Cardiac septum (tissue), 1 donor: ENCODE data around the gene TAS2R41. TPM values are rescaled to one million over a fixed set of nuclear protein-coding genes. Genes with fewer than 3 reads are reported as not detected.

ENCODE experiments used
- DNase-seq: peaks from one replicate; pipeline ENCODE4 v3.0.0-alpha.2; 2020; ENCODE audit warnings: low spot score
- intact Hi-C: fragments of 100-400 bp; cut with DNase I; formaldehyde crosslinking; loops from one replicate; pipeline ENCODE4 v1.14.0; 2022
- total RNA-seq: library from RNA; stranded (reverse); fragmentation: NEBNext Ultra II Directional; extraction: Animal tissue kit (Norgen Biotek cat#: 25700); gene quantifications from one replicate; pipeline ENCODE4 v1.2.1, GENCODE V29; 2021
- donor health status: DM: no; HTN: no; CAD: no.

Gene TAS2R41
- total RNA-seq, 1 donor from 2014 or later: not detected

DNA sequence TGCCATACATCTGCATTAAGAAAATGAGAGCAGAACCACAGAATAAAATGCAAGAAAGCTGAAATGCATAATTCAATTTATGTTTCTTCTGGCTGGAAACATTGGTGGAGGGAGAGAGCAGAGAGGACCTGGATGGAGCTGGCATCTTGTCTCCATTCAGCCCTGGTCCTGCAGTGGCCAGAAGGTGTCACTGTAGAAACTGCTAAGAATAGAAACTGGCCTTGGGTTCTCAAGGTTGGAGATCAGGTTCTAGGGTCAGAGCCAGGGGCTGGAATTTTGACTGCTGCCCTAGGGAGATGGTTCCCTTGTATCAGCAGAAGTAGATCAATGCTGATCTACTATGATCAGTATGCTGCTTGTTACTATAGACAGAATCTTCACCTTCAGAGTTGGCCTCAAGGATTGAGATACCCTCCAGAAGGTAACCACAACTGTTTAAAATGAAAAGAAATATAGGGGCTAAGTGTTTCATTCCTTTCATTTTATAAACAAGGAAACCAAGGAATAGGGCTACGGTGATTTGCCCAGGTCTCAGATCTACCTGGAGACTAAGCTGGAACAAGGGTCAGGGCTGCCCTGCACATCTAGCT is 13.1 kb downstream of the TAS2R41 start:
- intact Hi-C loops: no loop called here
- DNase-seq: no peak

DNA sequence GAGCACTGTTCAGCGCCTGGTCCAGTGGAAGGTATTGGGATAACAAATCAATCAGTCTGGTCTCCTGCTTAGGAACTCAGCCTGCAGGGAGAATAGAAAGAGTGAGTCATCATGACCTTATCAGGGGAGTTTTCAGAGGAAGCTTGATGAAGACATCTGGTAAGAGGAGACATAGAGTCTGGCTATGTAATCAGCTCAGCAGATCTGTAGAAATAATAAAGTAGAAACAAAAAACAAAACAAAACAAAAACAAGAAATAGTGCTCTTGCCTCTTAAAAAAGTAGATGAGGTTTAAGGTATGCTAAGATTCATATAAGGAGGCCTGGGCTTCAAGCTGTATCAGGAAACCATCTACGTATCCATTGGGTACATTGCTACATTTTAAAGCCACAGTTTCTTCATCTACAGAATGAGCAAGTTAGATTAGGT is 14.4 kb downstream of the TAS2R41 start:
- intact Hi-C loops: no loop called here
- DNase-seq: no peak

DNA sequence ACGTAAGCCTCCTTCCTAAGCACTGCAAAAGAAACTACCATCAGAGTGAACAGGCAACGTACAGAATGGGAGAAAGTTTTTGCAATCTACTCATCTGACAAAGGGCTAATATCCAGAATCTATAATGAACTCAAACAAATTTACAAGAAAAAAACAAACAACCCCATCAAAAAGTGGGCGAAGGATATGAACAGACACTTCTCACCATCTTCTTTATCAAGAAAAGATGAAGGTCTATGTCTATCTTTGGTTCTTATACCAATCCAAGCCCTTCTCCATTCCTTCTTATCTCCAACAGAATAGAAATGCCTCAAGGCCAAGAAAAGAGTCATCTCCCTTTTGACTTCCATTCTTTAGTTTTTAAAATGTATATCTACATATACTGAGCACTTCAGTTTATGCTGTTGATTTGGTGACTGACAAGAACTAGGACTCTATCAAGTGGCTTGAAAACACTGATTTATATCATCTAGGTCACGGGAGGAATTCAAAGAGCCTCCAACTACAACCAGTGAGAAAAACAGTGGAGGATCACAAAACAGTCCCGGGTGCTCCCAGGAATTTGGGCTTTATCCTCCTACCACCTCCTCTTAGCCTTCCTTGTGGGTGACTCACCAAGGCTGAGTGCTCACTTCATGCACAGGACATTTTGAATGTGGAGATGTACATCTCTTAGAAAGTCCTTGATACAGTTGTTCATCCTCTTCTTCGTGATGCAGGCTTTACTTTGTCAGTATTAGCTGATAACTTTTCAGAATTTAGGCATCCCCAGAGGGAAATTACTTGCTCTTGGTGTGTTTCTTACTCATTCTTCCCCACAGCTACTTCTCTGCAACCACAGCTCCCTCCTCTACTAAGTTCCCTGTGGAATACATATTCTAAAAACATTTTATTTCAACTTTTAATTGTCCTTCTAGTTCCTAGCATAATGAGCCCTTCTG is 15.4 kb downstream of the TAS2R41 start:
- intact Hi-C loops: no loop called here
- DNase-seq: no peak

DNA sequence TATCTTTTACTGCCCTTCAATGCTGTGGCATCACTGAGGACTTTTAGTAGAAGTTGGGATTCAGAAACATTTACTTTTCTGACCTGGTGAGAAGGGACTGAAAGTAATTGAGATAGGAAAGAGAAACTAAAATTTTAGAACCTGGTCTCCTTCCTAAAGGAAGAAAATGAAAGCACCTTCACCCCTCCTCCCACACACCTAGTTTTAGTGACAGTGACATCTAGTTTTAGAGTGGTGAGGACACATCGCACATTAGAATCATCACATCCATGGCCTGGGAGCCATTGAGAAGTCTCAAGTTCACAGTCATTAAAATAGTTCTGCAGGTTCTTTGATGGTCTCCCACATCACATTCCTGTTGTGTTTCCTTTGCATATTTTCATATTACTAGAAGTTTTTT is 16.1 kb downstream of the TAS2R41 start:
- no peak for DNase-seq
- intact Hi-C loops: no loop called here

GRCh38 chr7:143494622-143495021 is 16.9 kb downstream of the TAS2R41 start:
- intact Hi-C loops: no loop called here
- DNase-seq: no peak

DNA sequence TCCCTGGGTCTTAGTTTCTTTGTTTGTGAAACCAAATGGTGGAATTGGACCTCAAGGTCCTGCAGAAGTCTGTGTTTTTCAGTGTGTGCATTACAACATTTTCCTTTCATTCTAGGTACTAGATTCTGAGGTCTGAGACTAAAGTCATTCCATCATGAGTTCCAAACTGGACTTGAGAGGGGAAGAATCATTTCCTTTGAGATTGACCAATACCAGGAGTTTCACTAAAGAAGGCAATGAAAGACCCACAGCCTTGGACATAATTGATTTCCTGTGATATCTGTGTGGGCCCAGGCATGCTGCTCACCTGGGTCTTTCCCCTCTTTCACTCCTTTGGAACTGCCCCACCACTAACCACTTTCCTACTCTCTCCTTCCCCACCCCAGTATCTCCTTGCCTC is 18.2 kb downstream of the TAS2R41 start:
- no peak for DNase-seq
- intact Hi-C loops: no loop called here

DNA sequence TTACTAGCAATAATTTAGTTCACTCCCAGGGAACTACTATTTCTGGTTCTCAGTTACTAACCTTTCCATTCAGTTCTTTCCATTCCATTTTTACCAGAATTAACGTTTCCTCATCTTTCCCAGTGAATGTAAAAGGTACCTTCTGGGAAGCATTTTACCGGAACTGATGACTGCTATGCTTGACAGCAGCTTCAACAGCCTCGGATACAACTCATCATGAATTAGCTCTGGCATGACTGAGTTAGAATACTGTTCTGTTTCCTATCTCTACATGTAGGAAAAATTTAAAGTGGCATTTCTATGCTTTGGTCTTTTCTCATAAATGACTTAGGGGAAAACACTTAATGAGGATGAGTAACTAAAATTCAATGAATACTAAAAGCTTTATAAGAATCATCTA is 18.6 kb downstream of the TAS2R41 start:
- no peak for DNase-seq
- intact Hi-C loops: no loop called here

DNA sequence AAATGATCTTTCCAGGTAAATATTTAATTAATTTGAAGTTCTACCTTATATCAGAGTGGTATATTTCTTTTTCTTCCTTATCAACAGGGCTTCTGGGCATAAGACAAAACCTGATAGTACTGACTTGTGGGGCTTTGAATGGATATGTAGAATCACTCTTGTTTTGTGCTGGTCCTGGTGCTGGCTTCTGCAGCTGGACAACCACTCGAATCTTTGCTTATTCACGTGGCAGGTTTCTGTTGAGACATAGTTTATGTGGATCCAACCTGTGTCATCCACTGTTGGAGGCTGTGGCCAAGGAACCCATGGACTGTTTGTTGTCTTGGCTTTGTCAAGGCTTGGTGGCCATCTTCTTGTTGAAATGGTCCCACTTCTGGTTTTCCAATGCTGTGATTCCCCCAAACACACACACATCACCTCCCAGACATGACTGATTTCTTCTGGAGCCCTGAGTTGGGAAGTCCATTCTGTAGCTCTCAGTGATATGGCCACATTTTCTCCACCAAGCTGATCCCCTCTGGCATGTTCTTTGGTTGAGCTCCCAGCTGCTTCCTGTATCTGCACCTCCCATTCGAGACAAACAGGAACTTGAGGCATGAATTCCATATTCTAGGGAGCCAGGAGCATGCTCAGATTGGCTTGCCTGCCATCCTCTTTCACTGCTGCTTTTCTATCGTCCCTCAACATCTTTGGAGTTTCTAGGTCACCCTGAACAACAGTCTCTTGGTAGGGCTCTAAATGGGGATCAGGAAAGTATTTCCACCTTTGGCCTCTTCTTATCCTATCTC is 19.5 kb downstream of the TAS2R41 start:
- DNase-seq: no peak
- intact Hi-C loops: no loop called here

DNA sequence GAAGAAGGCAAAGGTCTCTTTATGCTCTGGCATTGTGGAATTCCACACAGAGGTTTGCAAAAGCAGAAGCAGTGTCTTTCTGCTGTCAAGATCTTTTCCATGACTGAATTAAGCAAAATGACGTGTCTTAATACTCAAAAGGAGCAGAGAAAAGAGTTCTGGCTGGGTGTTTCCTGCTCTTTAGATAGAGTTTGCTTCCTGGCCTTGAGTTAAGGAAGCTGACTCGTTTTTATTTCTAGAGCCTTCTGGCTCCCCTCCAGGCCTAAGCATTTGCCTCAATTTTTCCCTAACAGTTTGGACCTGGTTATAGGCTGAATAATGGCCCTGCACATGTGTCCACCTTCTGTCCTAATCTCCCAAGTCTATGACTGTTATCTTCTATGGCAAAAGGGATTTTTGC is 21.6 kb downstream of the TAS2R41 start:
- intact Hi-C loops: no loop called here
- no peak for DNase-seq

GRCh38 chr7:143499743-143500348 is 22.2 kb downstream of the TAS2R41 start:
- no peak for DNase-seq
- intact Hi-C loops: loop anchor here (5.0 kb wide), 1 partner anchor 118 kb away; the partner anchor contains the start of gene ZYX

DNA sequence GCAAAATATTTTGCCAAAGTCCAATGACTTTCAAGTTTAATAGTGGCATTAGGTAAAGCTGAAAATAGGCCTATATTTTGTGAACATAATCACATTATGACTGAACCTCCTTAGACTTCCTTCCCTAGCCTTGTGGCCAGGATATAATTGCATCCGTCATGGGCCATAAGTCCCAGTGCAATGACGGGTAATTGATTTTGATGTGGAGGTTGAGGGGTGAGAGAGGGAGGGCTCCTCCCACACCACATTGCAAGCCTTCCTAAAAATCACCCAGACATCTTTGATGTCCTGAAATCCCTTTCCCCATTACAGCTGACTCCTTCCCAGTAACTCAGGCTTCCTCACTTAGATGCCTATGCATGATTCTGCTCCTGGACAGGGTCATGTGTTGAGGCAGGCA is 25.6 kb downstream of the TAS2R41 start:
- intact Hi-C loops: loop anchor here (5.0 kb wide), 1 partner anchor 121 kb away; the partner anchor contains the start of gene ZYX
- DNase-seq: no peak

- intact Hi-C loops: loop anchor here (5.0 kb wide), 1 partner anchor 122 kb away; the partner anchor contains the start of gene ZYX
- no peak for DNase-seq
Measured at GRCh38 chr7:143504215-143504936, 26.7 kb downstream of the TAS2R41 start.

DNA sequence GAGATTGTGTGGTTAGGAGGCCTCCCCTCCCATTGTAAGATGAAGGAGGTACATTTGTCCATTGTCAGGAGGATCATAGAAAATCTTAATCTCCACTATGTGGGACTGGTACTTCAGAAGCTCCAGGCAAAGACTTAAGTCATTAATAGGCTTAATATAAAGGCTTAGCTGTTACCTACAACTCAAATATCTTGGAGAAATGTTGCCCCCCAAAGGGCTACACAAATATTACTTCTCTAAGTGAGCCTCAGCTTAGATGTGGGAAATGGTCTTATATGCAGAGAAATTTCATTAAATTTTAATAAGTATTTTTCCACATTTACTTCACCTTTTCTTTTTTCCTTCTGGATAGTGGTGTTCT is 27.2 kb downstream of the TAS2R41 start:
- no peak for DNase-seq
- intact Hi-C loops: loop anchor here (5.0 kb wide), 1 partner anchor 123 kb away; the partner anchor contains the start of gene ZYX

DNA sequence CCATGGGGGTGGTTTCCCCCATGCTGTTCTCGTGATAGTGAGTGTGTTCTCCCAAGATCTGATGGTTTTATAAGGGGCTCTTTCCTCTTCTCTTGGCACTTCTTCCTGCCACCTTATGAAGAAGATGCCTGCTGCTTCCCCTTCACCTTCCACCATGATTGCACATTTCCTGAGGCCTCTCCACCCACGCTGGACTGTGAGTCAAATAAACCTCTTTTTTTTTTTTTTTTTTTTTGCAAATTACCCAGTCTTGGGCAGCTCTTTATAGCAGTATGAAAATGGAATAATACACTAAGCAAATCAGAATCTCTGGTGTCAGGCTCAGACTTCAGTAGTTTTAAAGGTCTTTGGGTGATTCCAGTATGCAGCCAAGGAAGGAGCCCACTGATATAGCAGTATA is 28.2 kb downstream of the TAS2R41 start:
- intact Hi-C loops: no loop called here

DNA sequence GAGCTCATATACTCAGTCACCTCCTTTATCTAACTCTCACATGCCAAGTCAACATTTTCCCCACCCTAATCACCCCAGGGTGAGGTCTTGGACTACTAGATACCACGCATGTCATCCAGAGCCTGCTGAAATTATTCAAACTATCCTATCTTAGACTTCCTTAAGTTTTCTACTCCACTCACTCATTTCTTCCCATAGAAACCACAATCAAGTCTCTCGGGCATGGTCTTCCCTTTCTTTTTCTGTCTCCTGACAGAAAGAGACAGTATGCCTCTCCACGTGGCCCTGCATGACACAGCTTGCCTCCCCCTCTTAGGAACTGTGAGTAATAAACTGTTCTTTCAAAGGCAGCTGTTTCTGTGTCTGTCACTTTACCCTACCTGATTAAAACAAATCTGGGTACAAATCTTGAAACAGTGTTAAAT is 29.4 kb downstream of the TAS2R41 start:
- DNase-seq: no peak
- intact Hi-C loops: no loop called here

More for the DNA sequence above, 28.2 kb downstream of the TAS2R41 start:
- no peak for DNase-seq

DNA sequence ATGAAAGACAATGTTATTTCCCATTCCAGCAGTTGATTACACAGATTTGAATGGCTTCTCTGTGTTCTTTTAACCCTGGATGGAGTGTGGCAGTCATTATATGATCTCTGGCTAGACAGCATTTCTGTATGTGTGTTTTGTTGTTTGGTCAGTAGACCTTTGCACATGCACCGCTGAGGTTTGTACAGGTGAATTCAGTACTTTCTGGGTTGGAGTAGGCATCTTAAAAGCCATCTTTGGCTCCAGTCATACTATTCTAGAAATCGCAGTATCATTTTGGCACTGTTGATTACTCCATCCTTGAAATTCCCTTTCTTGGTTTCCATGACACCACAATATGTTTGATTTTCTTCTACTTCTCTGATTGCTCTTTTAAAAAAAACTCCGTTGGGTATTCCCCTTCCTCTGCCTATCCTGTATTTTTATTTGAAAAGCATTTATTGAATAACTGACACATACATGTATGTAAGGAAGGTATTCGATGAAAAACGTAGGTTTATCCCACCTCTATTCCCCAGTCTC is 29.9 kb downstream of the TAS2R41 start:
- DNase-seq: no peak
- intact Hi-C loops: no loop called here

- DNase-seq: no peak
- intact Hi-C loops: no loop called here
Measured at GRCh38 chr7:143510854-143511592, 33.4 kb downstream of the TAS2R41 start.

DNA sequence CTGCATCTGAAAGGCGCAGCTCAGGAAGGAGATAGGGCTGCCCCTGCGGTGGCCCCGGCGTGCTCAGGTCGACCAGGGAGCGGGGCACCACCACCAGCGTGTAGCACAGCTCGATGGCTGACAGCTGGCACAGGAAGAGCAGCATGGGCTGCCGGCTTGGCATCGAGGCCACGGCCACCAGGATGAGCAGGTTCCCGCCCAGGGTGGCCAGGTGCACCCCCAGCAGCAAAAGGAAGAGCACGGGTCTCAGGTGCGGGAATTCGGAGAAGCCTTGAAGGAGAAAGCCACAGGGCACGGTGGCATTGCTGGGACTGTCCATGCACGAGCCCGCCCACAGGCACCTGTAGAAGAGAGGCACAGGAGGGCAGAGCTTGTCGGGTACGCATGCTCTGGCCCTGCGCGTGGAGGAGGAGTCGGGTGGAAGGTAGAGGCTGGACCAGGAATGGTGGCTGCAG is 33.9 kb downstream of the TAS2R41 start:
- intact Hi-C loops: no loop called here
- no peak for DNase-seq
